PC-9 (cell line): ENCODE results near the gene SYCP2L. TPM values are rescaled to one million over a fixed set of nuclear protein-coding genes. Genes with fewer than 3 reads are reported as not detected.

Experiments
- BruUV-seq: library from RNA; stranded (reverse); fragments of 400-500 nt; replicated peaks from 2 replicates; lab custom pipeline; 2021; lab: Mats Ljungman, UMichigan
- CTCF ChIA-PET: fragments of 300-600 bp; sonication (Branson Sonifier 250); formaldehyde crosslinking; loops from one replicate; lab custom pipeline; 2022; ENCODE audit warnings: antibody characterized with exemption; lab: Charles Lee
- POLR2A ChIA-PET: fragments of 300-600 bp; sonication (Branson Sonifier 250); formaldehyde crosslinking; loops from one replicate; lab custom pipeline; 2022; ENCODE audit warnings: antibody characterized with exemption; ENCODE audit not compliant: unreplicated experiment; lab: Charles Lee
- DNase-seq, 2 experiments: peaks; one replicate each; pipeline versions ENCODE4 v3.0.0 to v3.0.0-alpha.2; 2015 to 2022; ENCODE audit warnings: mixed read lengths in 1 of 2
- H2AFZ ChIP-seq: fragments of 200-600 bp; sonication (generic); 2 replicates; pipeline ENCODE4 v1.8.1; 2017; ENCODE audit warnings: antibody characterized with exemption
- H3F3A ChIP-seq: fragments of 200-600 bp; sonication (generic); 2 replicates; pipeline ENCODE4 v1.8.1; 2017; ENCODE audit warnings: antibody characterized with exemption, mild to moderate bottlenecking, low read depth; ENCODE audit not compliant: insufficient read depth
- H3K27ac ChIP-seq: fragments of 200-600 bp; sonication (generic); 2 replicates; pipeline ENCODE4 v1.6.1; 2016; ENCODE audit warnings: mixed run types
- H3K27me3 ChIP-seq: fragments of 200-600 bp; sonication (generic); 2 replicates; pipeline ENCODE4 v1.6.1; 2016; ENCODE audit warnings: low read depth, mixed run types; ENCODE audit not compliant: insufficient read depth
- H3K36me3 ChIP-seq: fragments of 200-600 bp; sonication (generic); 2 replicates; pipeline ENCODE4 v1.6.1; 2016; ENCODE audit warnings: low read depth, mixed run types
- H3K4me1 ChIP-seq: fragments of 200-600 bp; sonication (generic); replicated peaks from 2 replicates; pipeline ENCODE4 v1.6.1; 2016; ENCODE audit warnings: mixed run types; ENCODE audit not compliant: insufficient read depth
- H3K4me2 ChIP-seq: fragments of 200-600 bp; sonication (generic); 2 replicates; pipeline ENCODE4 v1.6.1; 2017; ENCODE audit warnings: mixed run types
- H3K4me3 ChIP-seq: fragments of 200-600 bp; sonication (generic); 2 replicates; pipeline ENCODE4 v1.6.1; 2016; ENCODE audit warnings: mixed run types
- H3K79me2 ChIP-seq: fragments of 200-600 bp; sonication (generic); 2 replicates; pipeline ENCODE4 v1.6.1; 2017; ENCODE audit warnings: low read depth, mixed run types
- H3K9me2 ChIP-seq: fragments of 200-600 bp; sonication (generic); 2 replicates; pipeline ENCODE4 v1.8.1; 2017; ENCODE audit warnings: mild to moderate bottlenecking; ENCODE audit not compliant: insufficient read depth
- H3K9me3 ChIP-seq: fragments of 200-600 bp; sonication (generic); 2 replicates; pipeline ENCODE4 v1.8.1; 2016; ENCODE audit warnings: low read depth; ENCODE audit not compliant: insufficient read depth
- H4K20me1 ChIP-seq: fragments of 200-600 bp; sonication (generic); 2 replicates; pipeline ENCODE4 v1.8.1; 2017; ENCODE audit not compliant: insufficient read depth
- EZH2 ChIP-seq: fragments of 200-600 bp; sonication (generic); IDR thresholded peaks from 2 replicates; pipeline ENCODE4 v1.8.0; 2017; ENCODE audit warnings: antibody characterized with exemption, low read depth
- intact Hi-C: fragments of 100-400 bp; cut with micrococcal nuclease; formaldehyde crosslinking; loops from one replicate; pipeline ENCODE4 v1.10.0; 2022; ENCODE audit not compliant: unreplicated experiment
- total RNA-seq: library from RNA; stranded (reverse); gene quantifications from 2 replicates; pipeline ENCODE4 v1.2.3, GENCODE V29; 2021
- TF ChIP-seq, protein P1 (sequence below): fragments of 200-600 bp; sonication (generic); conservative IDR thresholded peaks from 2 replicates; pipeline ENCODE4 v1.6.1; 2017; ENCODE audit warnings: mixed run types, antibody characterized with exemption, mild to moderate bottlenecking, moderate library complexity

SYCP2L gene
- total RNA-seq, 1 experiment from 2014 or later: 12.6 TPM

- Histone ChIP-seq H3K36me3 (no peaks in the 10 kb centered on the region), H3K27me3 (no peaks in the 10 kb centered on the region), H3F3A (0 out of 2 replicates have a peak, but pooled peaks cover 10% of the 10 kb centered on the region), H2AFZ (no peak overlapping the region), H3K4me1 (peaks cover 28% of the 10 kb centered on the region), H3K79me2 (no peaks in the 10 kb centered on the region), H3K4me2 (no peak overlapping the region), H3K27ac (no peak overlapping the region), H3K4me3 (no peak overlapping the region), H3K9me2 (no peaks in the 10 kb centered on the region), H3K9me3 (no peaks in the 10 kb centered on the region), H4K20me1 (no peaks in the 10 kb centered on the region)
- ChIA-PET CTCF (interaction anchor here (0.6 kb wide), 1 partner anchor 31 kb away, joined by 3 read pairs; no protein-coding TSS in a partner anchor), POLR2A (no interaction called here)
- intact Hi-C loops: no loop called here
- no peak for DNase-seq
- no peak for TF ChIP-seq EZH2
- TF ChIP-seq, protein P1, sequence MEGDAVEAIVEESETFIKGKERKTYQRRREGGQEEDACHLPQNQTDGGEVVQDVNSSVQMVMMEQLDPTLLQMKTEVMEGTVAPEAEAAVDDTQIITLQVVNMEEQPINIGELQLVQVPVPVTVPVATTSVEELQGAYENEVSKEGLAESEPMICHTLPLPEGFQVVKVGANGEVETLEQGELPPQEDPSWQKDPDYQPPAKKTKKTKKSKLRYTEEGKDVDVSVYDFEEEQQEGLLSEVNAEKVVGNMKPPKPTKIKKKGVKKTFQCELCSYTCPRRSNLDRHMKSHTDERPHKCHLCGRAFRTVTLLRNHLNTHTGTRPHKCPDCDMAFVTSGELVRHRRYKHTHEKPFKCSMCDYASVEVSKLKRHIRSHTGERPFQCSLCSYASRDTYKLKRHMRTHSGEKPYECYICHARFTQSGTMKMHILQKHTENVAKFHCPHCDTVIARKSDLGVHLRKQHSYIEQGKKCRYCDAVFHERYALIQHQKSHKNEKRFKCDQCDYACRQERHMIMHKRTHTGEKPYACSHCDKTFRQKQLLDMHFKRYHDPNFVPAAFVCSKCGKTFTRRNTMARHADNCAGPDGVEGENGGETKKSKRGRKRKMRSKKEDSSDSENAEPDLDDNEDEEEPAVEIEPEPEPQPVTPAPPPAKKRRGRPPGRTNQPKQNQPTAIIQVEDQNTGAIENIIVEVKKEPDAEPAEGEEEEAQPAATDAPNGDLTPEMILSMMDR: no peak
- no TSS peak for BruUV-seq
These were observed 119.2 kb downstream of the SYCP2L start for GRCh38 chr6:11006061-11006460.

DNA sequence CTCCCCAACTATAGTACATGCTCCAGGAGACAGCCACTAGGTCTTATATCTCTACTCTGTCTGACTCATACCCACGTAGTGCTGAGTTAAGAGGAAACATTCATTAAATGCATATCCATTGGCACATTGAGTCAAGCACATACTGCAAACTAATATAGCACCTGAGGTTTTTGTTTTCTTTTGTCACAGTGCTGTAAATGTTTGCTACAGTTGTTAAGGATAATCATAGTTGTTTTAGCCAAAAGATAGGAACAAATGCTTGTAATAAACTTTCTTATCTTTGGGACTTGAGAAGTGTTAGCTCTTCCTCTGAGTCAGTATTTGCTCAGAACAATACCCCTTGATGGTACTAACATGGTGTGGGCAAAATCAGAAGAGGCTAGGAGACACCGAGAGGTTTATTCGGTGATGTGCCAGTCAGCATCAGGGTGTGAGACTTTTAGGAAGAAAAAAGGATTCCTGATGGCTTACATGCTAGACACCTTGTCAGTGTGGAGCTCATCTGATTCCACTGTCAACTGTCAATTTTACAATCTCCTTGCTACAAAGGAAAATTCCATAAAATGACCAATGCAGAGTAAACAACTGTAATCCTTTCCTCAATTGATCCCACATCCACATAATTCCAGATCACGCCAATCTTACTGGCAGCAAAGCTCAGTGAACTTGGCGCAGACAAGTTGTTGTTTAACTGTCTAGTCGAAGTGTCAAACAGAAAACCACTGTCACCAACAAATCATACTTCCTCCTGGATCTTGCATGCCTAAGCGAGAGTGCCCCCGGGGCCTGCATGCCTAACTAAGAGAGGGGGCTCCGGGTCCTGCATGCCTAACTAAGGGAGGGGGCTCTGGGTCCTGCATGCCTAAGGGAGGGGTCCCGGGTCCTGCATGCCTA, 121.1 kb downstream of the SYCP2L start:
- BruUV-seq: no TSS peak
- intact Hi-C loops: loop anchor here (2.0 kb wide), 1 partner anchor 61 kb away; no protein-coding TSS in a partner anchor
- Histone ChIP-seq H3K4me2 (peak overlapping the region; percentile 27), H3K27ac (peak overlapping the region; percentile 41; the same call in 1 of the 2 replicates), H3F3A (0 out of 2 replicates have a peak, but pooled peaks cover 10% of the 10 kb centered on the region), H3K79me2 (no peaks in the 10 kb centered on the region), H3K4me3 (no peak overlapping the region), H3K9me3 (no peaks in the 10 kb centered on the region), H3K36me3 (no peaks in the 10 kb centered on the region), H3K4me1 (peaks cover 28% of the 10 kb centered on the region), H4K20me1 (no peaks in the 10 kb centered on the region), H3K9me2 (no peaks in the 10 kb centered on the region), H2AFZ (no peak overlapping the region), H3K27me3 (no peaks in the 10 kb centered on the region)
- peak in 1 of 2 experiments; percentile 57 for DNase-seq
- ChIA-PET CTCF (no interaction called here), POLR2A (no interaction called here)
- TF ChIP-seq, protein P1: no peak
- no peak for TF ChIP-seq EZH2

- Histone ChIP-seq H3K4me1 (peaks cover 28% of the 10 kb centered on the region), H3K4me2 (no peak overlapping the region), H3K27ac (no peak overlapping the region), H3K4me3 (no peak overlapping the region), H3K9me3 (no peaks in the 10 kb centered on the region), H2AFZ (no peak overlapping the region), H3K27me3 (no peaks in the 10 kb centered on the region), H3F3A (0 out of 2 replicates have a peak, but pooled peaks cover 10% of the 10 kb centered on the region), H3K79me2 (no peaks in the 10 kb centered on the region), H4K20me1 (no peaks in the 10 kb centered on the region), H3K9me2 (no peaks in the 10 kb centered on the region), H3K36me3 (no peaks in the 10 kb centered on the region)
- TF ChIP-seq, protein P1: no peak
- no peak for TF ChIP-seq EZH2
- CTCF ChIA-PET: no interaction called here
- BruUV-seq: no TSS peak
- intact Hi-C loops: loop anchor here (2.0 kb wide), 1 partner anchor 60 kb away; no protein-coding TSS in a partner anchor
- POLR2A ChIA-PET: no interaction called here
- DNase-seq: no peak
These were observed 122.0 kb downstream of the SYCP2L start for GRCh38 chr6:11008821-11009220.
